K562 (cell line): ENCODE measurements around the gene SEC61A2. TPM values are rescaled to one million over a fixed set of nuclear protein-coding genes. Genes with fewer than 3 reads are reported as not detected.

Experiments
- CEBPG ChIP-seq, 3 experiments: fragments of 200-800 bp in 1 of 3; sonication (Bioruptor generic) in 1 of 3; sonication (generic) in 1 of 3; formaldehyde crosslinking in 1 of 3; IDR thresholded peaks in 2 of 3; conservative IDR thresholded peaks in 1 of 3; 2 replicates each; pipeline versions ENCODE4 v1.6.1 to v1.8.0; 2016 to 2022; ENCODE audit warnings: missing compliant biosample characterization in 2 of 3, missing genetic modification characterization in 2 of 3, mild to moderate bottlenecking in 1 of 3, missing genetic modification reagents in 1 of 3
- EGR1 ChIP-seq: fragments of 450-650 bp; conservative IDR thresholded peaks from 2 replicates; pipeline ENCODE4 v1.6.1; 2017; ENCODE audit warnings: mild to moderate bottlenecking
- FOXK2 ChIP-seq, 2 experiments: fragments of 450-650 bp; IDR thresholded peaks in 1 of 2; conservative IDR thresholded peaks in 1 of 2; 2 replicates each; pipeline ENCODE4 v1.6.1; 2016; ENCODE audit warnings: low read depth in 2 of 2, mild to moderate bottlenecking in 1 of 2
- HMG20A ChIP-seq: fragments of 450-650 bp; formaldehyde crosslinking; conservative IDR thresholded peaks from 2 replicates; pipeline ENCODE4 v1.4.0; 2020; ENCODE audit warnings: mild to moderate bottlenecking, mixed read lengths
- KDM1A ChIP-seq, 2 experiments: fragments of 450-650 bp; IDR thresholded peaks; 2 replicates each; pipeline ENCODE4 v1.6.1; 2016; ENCODE audit warnings: mild to moderate bottlenecking in 2 of 2
- L3MBTL2 ChIP-seq: fragments of 450-650 bp; IDR thresholded peaks from 2 replicates; pipeline ENCODE4 v1.6.1; 2016; ENCODE audit warnings: mild to moderate bottlenecking, moderate library complexity
- NFE2 ChIP-seq: IDR thresholded peaks from 2 replicates; pipeline ENCODE4 v1.6.1; 2014; ENCODE audit warnings: antibody characterized with exemption, low read depth
- NFRKB ChIP-seq: fragments of 450-650 bp; IDR thresholded peaks from 2 replicates; pipeline ENCODE4 v1.6.1; 2016; ENCODE audit warnings: low read depth
- NR4A1 ChIP-seq, 2 experiments: fragments of 250-450 bp in 1 of 2; fragments of 450-650 bp in 1 of 2; sonication (Bioruptor Pico) in 1 of 2; IDR thresholded peaks; 2 replicates each; pipeline versions ENCODE4 v1.4.0 to v1.6.1; 2016 to 2020; ENCODE audit warnings: mild to moderate bottlenecking in 2 of 2, missing compliant biosample characterization in 1 of 2, missing genetic modification characterization in 1 of 2, moderate library complexity in 1 of 2
- PRMT5 ChIP-seq: sonication (generic); formaldehyde crosslinking; IDR thresholded peaks from 2 replicates; pipeline ENCODE4 v1.5.0; 2020; ENCODE audit warnings: missing genetic modification reagents
- RAD21 ChIP-seq, 2 experiments: fragments of 250-450 bp in 1 of 2; fragments of 450-650 bp in 1 of 2; sonication (Bioruptor Pico) in 1 of 2; formaldehyde crosslinking in 1 of 2; IDR thresholded peaks in 1 of 2; conservative IDR thresholded peaks in 1 of 2; 2 replicates each; pipeline versions ENCODE4 v1.4.0 to v1.8.0; 2020 to 2022; ENCODE audit warnings: mild to moderate bottlenecking in 2 of 2, moderate library complexity in 1 of 2
- SOX6 ChIP-seq: fragments of 450-650 bp; IDR thresholded peaks from 2 replicates; pipeline ENCODE4 v1.6.1; 2014; ENCODE audit warnings: mild to moderate bottlenecking
- SRF ChIP-seq, 2 experiments: fragments of 250-450, 450-650 bp in 1 of 2; sonication (Bioruptor Pico) in 1 of 2; sonication (generic) in 1 of 2; formaldehyde crosslinking; IDR thresholded peaks; 2 replicates each; pipeline versions ENCODE4 v1.5.0 to v1.5.1; 2020 to 2022; ENCODE audit warnings: mild to moderate bottlenecking in 1 of 2, missing genetic modification reagents in 1 of 2
- TAF9B ChIP-seq: fragments of 450-650 bp; IDR thresholded peaks from 2 replicates; pipeline ENCODE4 v1.6.1; 2018; ENCODE audit warnings: mild to moderate bottlenecking; ENCODE audit not compliant: partially characterized antibody
- TFAM ChIP-seq: fragments of 250-450 bp; sonication (Bioruptor Pico); conservative IDR thresholded peaks from 2 replicates; pipeline ENCODE4 v1.5.0; 2021; ENCODE audit warnings: mild to moderate bottlenecking, moderate library complexity
- ZNF197 ChIP-seq: fragments of 200-800 bp; sonication (Bioruptor generic); IDR thresholded peaks from 2 replicates; pipeline ENCODE4 v1.6.1; 2016; ENCODE audit warnings: low read depth, missing genetic modification characterization, missing compliant biosample characterization
- polyA plus RNA-seq, 8 experiments: library from polyadenylated mRNA; depleted of rRNA in 4 of 8; stranded (reverse) in 5 of 8; unstranded in 3 of 8; fragments of >200 nt; fragmentation: Nextera tagmentation in 2 of 8; fragmentation: Illumina TruSeq in 1 of 8; extraction: Ambion mirVana in 2 of 8; extraction: Trizol in 1 of 8; gene quantifications; 2 replicates each; pipeline versions ENCODE4 v1.2.1 to v1.2.3, GENCODE V29; 2011 to 2014; ENCODE audit warnings: inconsistent platforms in 1 of 8, missing spikeins in 1 of 8
- total RNA-seq, 7 experiments: library from RNA; depleted of rRNA in 6 of 7; stranded (reverse); fragments of >200 nt in 6 of 7; fragmentation: Illumina TruSeq in 2 of 7; extraction: Trizol in 2 of 7; gene quantifications; 2 replicates each; pipeline versions ENCODE4 v1.2.1 to v1.2.3, GENCODE V29; 2011 to 2021; ENCODE audit warnings: low replicate concordance in 1 of 7
- TF ChIP-seq, protein P1 (sequence below): fragments of 200-400 bp; formaldehyde crosslinking; IDR thresholded peaks from 2 replicates; pipeline ENCODE4 v1.6.1; 2017; ENCODE audit warnings: mild to moderate bottlenecking, low read depth, low read length, moderate library complexity
- TF ChIP-seq, protein P2 (sequence below): fragments of 250-450 bp; sonication (Bioruptor Pico); IDR thresholded peaks from 2 replicates; pipeline ENCODE4 v1.4.0; 2020; ENCODE audit warnings: mild to moderate bottlenecking
- TF ChIP-seq, protein P3 (sequence below): sonication (generic); formaldehyde crosslinking; IDR thresholded peaks from 2 replicates; pipeline ENCODE4 v1.8.0; 2022; ENCODE audit warnings: mild to moderate bottlenecking, missing genetic modification reagents
- TF ChIP-seq, protein P4 (sequence below): fragments of 200-800 bp; sonication (Bioruptor generic); IDR thresholded peaks from 2 replicates; pipeline ENCODE4 v1.6.1; 2017; ENCODE audit warnings: missing genetic modification characterization, missing compliant biosample characterization

The SEC61A2 gene
- total and polyA plus RNA-seq, 9 of the 15 experiments (the other 6 are each of a cell fraction or from before 2014, with no cell fraction given) = 1.2 to 9.7 (median 3.9) TPM

DNA sequence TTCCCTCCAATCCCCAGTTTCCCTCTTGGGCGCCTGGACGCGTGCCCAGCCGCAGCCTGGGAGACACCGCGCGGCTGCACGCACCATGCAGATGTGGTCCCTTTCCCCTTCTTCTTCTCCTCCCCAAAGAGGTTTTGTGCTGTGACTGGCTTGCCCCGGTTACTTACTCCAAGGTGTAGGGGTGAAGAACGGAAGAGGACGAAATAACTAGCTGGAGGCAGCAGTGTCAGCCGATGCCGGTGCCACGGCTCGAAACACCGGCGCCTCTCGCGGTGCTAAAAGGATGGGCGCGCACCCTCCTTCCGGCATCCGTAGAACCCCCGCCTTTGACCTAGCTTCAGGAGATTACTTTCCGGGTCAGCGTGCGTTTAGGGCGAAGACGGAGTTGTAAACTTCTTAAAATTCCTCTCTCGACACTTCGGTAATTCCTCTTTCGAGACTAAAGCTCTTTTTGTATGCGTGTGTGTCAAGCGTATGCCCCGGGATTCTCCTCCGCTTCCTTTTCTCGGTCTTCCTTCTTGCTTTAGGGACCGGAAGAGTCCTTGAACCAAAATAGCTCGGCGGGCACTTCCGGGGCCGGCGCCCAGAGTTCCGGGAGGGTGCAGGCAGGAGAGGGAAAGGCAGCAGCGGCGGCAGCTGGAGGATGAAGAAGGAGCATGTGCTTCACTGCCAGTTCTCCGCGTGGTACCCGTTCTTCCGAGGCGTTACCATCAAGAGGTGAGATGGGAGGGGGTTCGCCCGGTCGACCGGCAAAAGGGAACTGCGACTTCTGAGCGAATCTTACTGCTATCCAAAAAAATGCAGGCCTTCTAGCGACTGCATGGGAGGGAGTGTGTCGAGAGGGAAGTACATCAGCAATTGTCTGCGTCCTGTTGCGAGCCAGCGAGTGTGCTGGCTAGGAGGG lies 66.4 kb downstream of the SEC61A2 start, which contains the start of the genes CDC123 and NUDT5 (continued):
- TF ChIP-seq PRMT5 (CRISPR knock-in tag) = no peak
- TF ChIP-seq, protein P1, sequence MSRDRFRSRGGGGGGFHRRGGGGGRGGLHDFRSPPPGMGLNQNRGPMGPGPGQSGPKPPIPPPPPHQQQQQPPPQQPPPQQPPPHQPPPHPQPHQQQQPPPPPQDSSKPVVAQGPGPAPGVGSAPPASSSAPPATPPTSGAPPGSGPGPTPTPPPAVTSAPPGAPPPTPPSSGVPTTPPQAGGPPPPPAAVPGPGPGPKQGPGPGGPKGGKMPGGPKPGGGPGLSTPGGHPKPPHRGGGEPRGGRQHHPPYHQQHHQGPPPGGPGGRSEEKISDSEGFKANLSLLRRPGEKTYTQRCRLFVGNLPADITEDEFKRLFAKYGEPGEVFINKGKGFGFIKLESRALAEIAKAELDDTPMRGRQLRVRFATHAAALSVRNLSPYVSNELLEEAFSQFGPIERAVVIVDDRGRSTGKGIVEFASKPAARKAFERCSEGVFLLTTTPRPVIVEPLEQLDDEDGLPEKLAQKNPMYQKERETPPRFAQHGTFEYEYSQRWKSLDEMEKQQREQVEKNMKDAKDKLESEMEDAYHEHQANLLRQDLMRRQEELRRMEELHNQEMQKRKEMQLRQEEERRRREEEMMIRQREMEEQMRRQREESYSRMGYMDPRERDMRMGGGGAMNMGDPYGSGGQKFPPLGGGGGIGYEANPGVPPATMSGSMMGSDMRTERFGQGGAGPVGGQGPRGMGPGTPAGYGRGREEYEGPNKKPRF = no peak
- peak; percentile 71; the same call in 1 of the 2 replicates for TF ChIP-seq ZNF197 (CRISPR knock-in tag)
- TF ChIP-seq TAF9B = peak; percentile 88
- TF ChIP-seq NFRKB = peak; percentile 95
- TF ChIP-seq, protein P2, sequence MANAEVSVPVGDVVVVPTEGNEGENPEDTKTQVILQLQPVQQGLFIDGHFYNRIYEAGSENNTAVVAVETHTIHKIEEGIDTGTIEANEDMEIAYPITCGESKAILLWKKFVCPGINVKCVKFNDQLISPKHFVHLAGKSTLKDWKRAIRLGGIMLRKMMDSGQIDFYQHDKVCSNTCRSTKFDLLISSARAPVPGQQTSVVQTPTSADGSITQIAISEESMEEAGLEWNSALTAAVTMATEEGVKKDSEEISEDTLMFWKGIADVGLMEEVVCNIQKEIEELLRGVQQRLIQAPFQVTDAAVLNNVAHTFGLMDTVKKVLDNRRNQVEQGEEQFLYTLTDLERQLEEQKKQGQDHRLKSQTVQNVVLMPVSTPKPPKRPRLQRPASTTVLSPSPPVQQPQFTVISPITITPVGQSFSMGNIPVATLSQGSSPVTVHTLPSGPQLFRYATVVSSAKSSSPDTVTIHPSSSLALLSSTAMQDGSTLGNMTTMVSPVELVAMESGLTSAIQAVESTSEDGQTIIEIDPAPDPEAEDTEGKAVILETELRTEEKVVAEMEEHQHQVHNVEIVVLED (CRISPR knock-in tag) = 0 out of 2 replicates have a peak, but pooled peaks have one; percentile 25
- TF ChIP-seq SOX6 = 0 out of 2 replicates have a peak, but pooled peaks have one; percentile 23
- TF ChIP-seq, protein P3, sequence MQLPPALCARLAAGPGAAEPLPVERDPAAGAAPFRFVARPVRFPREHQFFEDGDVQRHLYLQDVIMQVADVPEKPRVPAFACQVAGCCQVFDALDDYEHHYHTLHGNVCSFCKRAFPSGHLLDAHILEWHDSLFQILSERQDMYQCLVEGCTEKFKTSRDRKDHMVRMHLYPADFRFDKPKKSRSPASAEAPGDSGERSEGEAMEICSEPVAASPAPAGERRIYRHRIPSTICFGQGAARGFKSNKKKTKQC (CRISPR knock-in tag) = 0 out of 2 replicates have a peak, but pooled peaks have one; percentile 52
- TF ChIP-seq, protein P4, sequence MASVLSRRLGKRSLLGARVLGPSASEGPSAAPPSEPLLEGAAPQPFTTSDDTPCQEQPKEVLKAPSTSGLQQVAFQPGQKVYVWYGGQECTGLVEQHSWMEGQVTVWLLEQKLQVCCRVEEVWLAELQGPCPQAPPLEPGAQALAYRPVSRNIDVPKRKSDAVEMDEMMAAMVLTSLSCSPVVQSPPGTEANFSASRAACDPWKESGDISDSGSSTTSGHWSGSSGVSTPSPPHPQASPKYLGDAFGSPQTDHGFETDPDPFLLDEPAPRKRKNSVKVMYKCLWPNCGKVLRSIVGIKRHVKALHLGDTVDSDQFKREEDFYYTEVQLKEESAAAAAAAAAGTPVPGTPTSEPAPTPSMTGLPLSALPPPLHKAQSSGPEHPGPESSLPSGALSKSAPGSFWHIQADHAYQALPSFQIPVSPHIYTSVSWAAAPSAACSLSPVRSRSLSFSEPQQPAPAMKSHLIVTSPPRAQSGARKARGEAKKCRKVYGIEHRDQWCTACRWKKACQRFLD (CRISPR knock-in tag) = peak; percentile 89; the same call in 1 of the 2 replicates
- no peak for TF ChIP-seq NFE2
- TF ChIP-seq FOXK2 (conservative IDR thresholded peaks at IDR 0.05 in 1 of 2, IDR thresholded peaks at IDR 0.05 in 1 of 2; ENCODE audit: low read depth in 2 of 2) = peak; percentile 92 to 97
- TF ChIP-seq CEBPG (CRISPR knock-in tag; IDR thresholded peaks at IDR 0.05) = no peak
- no peak for TF ChIP-seq CEBPG (tag; conservative IDR thresholded peaks at IDR 0.05 in 1 of 2, IDR thresholded peaks at IDR 0.05 in 1 of 2)
- TF ChIP-seq SRF (CRISPR knock-in tag; IDR thresholded peaks at IDR 0.05) = 0 out of 4 replicates have a peak, but pooled peaks of 1 of the 2 experiments have one; percentile 19
- TF ChIP-seq L3MBTL2 = peak; percentile 92
- TF ChIP-seq TFAM (CRISPR knock-in tag) = no peak
- TF ChIP-seq EGR1 = peak; percentile 47
- no peak; a peak in 1 of 4 replicates for TF ChIP-seq KDM1A (IDR thresholded peaks at IDR 0.05)
- TF ChIP-seq RAD21 (CRISPR knock-in tag; conservative IDR thresholded peaks at IDR 0.05 in 1 of 2, IDR thresholded peaks at IDR 0.05 in 1 of 2) = peak in 1 of 2 experiments; percentile 14; a peak in 1 of 4 replicates
- no peak for TF ChIP-seq NR4A1 (CRISPR knock-in tag; IDR thresholded peaks at IDR 0.05)
- 0 out of 2 replicates have a peak, but pooled peaks have one; percentile 44 for TF ChIP-seq NR4A1 (tag; IDR thresholded peaks at IDR 0.05)
- TF ChIP-seq HMG20A (CRISPR knock-in tag) = no peak
